Measurements from ENCODE around the gene BTNL8. TPM values are rescaled to one million over a fixed set of nuclear protein-coding genes. Genes with fewer than 3 reads are reported as not detected.

The BTNL8 gene
- total RNA-seq, 1 experiment from 2014 or later: not detected

DNA sequence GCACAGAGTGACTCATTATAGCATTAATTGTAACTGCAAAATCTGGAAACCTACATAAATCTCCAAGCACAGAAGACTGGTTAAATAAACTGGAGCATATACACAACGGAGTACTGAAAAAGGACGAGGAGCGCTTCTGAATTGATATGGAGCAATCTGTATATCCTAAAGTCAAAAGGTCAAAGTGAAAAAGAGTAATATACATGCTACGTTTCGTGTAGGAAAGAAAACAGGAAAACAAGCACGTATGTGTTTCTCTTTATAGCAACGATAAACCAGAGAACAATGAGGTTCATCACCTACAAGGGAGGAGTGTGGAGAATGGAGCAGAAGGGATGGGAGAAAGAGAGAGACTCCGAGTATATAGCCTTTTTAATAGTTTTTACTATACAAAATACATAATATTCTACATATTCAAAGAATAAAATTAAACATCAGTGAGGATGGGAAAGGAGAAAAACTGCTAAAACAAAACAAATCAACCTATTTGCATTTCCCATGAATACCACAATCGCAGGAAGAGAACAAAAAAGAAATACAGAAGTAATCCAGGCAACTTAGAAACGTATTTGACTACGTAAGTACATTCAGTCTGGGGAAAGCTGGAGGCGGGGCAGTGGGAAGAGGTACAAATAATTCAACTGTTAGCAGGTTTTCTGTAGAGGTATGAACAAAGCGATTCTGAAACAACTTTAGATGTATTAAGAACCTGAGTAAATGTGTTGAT is 45.7 kb upstream of the BTNL8 start:
- intact Hi-C loops (cut with micrococcal nuclease): no loop called here
- no TSS peak for BruUV-seq (replicated peaks)
- H3K4me1 Mint-ChIP-seq (ENCODE audit: insufficient read depth, unreplicated experiment): peaks cover 4% of the 10 kb centered on the region
- H3K27ac Mint-ChIP-seq (ENCODE audit: low read depth, unreplicated experiment): no peak overlapping the region
- no peak overlapping the region for H3K4me3 Mint-ChIP-seq (ENCODE audit: unreplicated experiment)
- H3K36me3 Mint-ChIP-seq (ENCODE audit: insufficient read depth, unreplicated experiment): peaks cover 91% of the 10 kb centered on the region
- ChIA-PET CTCF (interaction anchor here (0.6 kb wide), 1 partner anchor 285 kb away, joined by 3 read pairs; no protein-coding TSS in a partner anchor), POLR2A (interaction anchor here (1.1 kb wide), 1 partner anchor 50 kb away, joined by 3 read pairs; no protein-coding TSS in a partner anchor)
- H3K9me3 Mint-ChIP-seq (ENCODE audit: unreplicated experiment): peaks cover 47% of the 10 kb centered on the region
- DNase-seq (ENCODE audit: unreplicated experiment): no peak
- no peaks in the 10 kb centered on the region for H3K27me3 Mint-ChIP-seq (ENCODE audit: insufficient read depth, unreplicated experiment)
- TF ChIP-seq, protein P1, sequence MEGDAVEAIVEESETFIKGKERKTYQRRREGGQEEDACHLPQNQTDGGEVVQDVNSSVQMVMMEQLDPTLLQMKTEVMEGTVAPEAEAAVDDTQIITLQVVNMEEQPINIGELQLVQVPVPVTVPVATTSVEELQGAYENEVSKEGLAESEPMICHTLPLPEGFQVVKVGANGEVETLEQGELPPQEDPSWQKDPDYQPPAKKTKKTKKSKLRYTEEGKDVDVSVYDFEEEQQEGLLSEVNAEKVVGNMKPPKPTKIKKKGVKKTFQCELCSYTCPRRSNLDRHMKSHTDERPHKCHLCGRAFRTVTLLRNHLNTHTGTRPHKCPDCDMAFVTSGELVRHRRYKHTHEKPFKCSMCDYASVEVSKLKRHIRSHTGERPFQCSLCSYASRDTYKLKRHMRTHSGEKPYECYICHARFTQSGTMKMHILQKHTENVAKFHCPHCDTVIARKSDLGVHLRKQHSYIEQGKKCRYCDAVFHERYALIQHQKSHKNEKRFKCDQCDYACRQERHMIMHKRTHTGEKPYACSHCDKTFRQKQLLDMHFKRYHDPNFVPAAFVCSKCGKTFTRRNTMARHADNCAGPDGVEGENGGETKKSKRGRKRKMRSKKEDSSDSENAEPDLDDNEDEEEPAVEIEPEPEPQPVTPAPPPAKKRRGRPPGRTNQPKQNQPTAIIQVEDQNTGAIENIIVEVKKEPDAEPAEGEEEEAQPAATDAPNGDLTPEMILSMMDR (IDR thresholded peaks at IDR 0.05; ENCODE audit: unreplicated experiment): no peak

DNA sequence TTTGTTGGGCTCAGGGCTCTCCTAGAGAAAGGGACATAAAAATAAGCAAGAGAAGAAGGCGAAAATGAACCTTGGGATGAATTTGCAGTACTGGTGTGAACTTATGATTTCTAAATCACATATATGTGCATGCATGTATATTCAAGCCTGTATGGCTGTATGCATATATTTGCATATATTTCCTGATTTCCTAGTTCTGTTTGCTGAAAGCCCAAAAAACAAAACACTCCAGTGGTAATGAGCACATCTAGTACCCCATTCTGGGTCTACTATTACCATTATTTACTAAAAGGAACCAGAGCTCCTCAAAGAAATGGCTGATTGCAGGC is 45.1 kb upstream of the BTNL8 start:
- BruUV-seq (replicated peaks): no TSS peak
- H3K9me3 Mint-ChIP-seq (ENCODE audit: unreplicated experiment): peaks cover 44% of the 10 kb centered on the region

GRCh38 chr5:180858586-180858985 is 40.4 kb upstream of the BTNL8 start:
- ChIA-PET POLR2A (interaction anchor here (0.7 to 5.0 kb wide), 5 partner anchors 10 to 314 kb away, joined by 3 to 67 read pairs (median 4); no protein-coding TSS in a partner anchor), CTCF (interaction anchor here (0.6 to 0.8 kb wide), 3 partner anchors 33 to 302 kb away, joined by 3 to 5 read pairs (median 4); no protein-coding TSS in a partner anchor)
- Mint-ChIP-seq H3K27ac (ENCODE audit: low read depth, unreplicated experiment) (peak overlapping the region; percentile 36), H3K4me1 (ENCODE audit: insufficient read depth, unreplicated experiment) (peaks cover 15% of the 10 kb centered on the region), H3K9me3 (ENCODE audit: unreplicated experiment) (peaks cover 20% of the 10 kb centered on the region), H3K4me3 (ENCODE audit: unreplicated experiment) (no peak overlapping the region), H3K27me3 (ENCODE audit: insufficient read depth, unreplicated experiment) (no peaks in the 10 kb centered on the region), H3K36me3 (ENCODE audit: insufficient read depth, unreplicated experiment) (peaks cover 53% of the 10 kb centered on the region)
- TF ChIP-seq, protein P1 (IDR thresholded peaks at IDR 0.05; ENCODE audit: unreplicated experiment): no peak
- intact Hi-C loops (cut with micrococcal nuclease): no loop called here
- BruUV-seq (replicated peaks): no TSS peak
- no peak for DNase-seq (ENCODE audit: unreplicated experiment)

More for the DNA sequence above, 45.1 kb upstream of the BTNL8 start:
- H3K4me3 Mint-ChIP-seq (ENCODE audit: unreplicated experiment): no peak overlapping the region
- H3K27me3 Mint-ChIP-seq (ENCODE audit: insufficient read depth, unreplicated experiment): no peaks in the 10 kb centered on the region
- H3K36me3 Mint-ChIP-seq (ENCODE audit: insufficient read depth, unreplicated experiment): peaks cover 91% of the 10 kb centered on the region
- no peak overlapping the region for H3K27ac Mint-ChIP-seq (ENCODE audit: low read depth, unreplicated experiment)
- POLR2A ChIA-PET: no interaction called here
- intact Hi-C loops (cut with micrococcal nuclease): no loop called here
- H3K4me1 Mint-ChIP-seq (ENCODE audit: insufficient read depth, unreplicated experiment): peaks cover 4% of the 10 kb centered on the region
- TF ChIP-seq, protein P1 (IDR thresholded peaks at IDR 0.05; ENCODE audit: unreplicated experiment): no peak
- no peak for DNase-seq (ENCODE audit: unreplicated experiment)
- CTCF ChIA-PET: interaction anchor here (0.6 kb wide), 2 partner anchors 14 to 286 kb away, joined by 3 to 5 read pairs; no protein-coding TSS in a partner anchor

DNA sequence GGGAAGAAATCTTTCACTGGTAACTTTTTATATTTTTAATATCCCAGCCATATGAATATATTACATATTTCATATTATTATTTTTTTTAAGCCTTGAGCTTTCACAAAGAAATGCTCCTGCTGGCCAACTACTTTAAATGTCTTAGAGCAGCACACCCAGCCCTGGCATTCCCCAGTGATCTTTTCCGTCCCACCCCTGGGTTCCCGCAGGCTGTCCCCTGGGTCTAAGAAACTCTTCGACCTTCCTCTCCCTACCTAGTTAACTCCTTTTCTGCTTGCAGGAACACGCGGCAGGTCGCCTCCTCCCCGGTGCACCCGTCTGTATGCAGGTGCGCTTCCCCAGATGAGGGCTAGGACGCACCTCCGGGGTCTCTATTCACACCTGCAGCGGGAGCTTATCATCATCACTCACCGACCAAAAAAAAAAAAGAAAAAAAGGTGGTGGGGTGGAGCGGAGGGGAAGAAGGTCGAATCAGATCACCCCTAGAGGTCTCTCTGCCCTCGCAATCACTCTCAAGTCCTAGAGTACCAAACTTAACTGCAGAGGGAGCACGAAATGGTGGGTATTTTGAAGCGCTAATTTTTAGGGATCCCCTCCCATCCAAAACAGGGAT is 38.6 kb upstream of the BTNL8 start:
- peak overlapping the region; percentile 89 for H3K27ac Mint-ChIP-seq (ENCODE audit: low read depth, unreplicated experiment)
- peak overlapping the region; percentile 84 for H3K4me3 Mint-ChIP-seq (ENCODE audit: unreplicated experiment)
- intact Hi-C loops (cut with micrococcal nuclease): loop anchor here (1.0 to 10.0 kb wide), 4 partner anchors 29 to 324 kb away; no protein-coding TSS in a partner anchor

More for the DNA sequence above, 38.6 kb upstream of the BTNL8 start:
- TF ChIP-seq, protein P1 (IDR thresholded peaks at IDR 0.05; ENCODE audit: unreplicated experiment): peak; percentile 37
- H3K36me3 Mint-ChIP-seq (ENCODE audit: insufficient read depth, unreplicated experiment): peaks cover 36% of the 10 kb centered on the region
- CTCF ChIA-PET: interaction anchor here (0.6 to 1.3 kb wide), 9 partner anchors 10 to 384 kb away, joined by 3 to 4 read pairs (median 3); partner anchors contain the start of gene RACK1
- peak; percentile 74 for DNase-seq (ENCODE audit: unreplicated experiment)
- H3K27me3 Mint-ChIP-seq (ENCODE audit: insufficient read depth, unreplicated experiment): no peaks in the 10 kb centered on the region
- peaks cover 16% of the 10 kb centered on the region for H3K4me1 Mint-ChIP-seq (ENCODE audit: insufficient read depth, unreplicated experiment)
- H3K9me3 Mint-ChIP-seq (ENCODE audit: unreplicated experiment): peaks cover 4% of the 10 kb centered on the region
- TSS peak; percentile 44 for BruUV-seq (replicated peaks)
- POLR2A ChIA-PET: interaction anchor here (0.5 to 5.0 kb wide), 23 partner anchors 8 to 401 kb away, joined by 3 to 67 read pairs (median 4); partner anchors contain the start of genes MGAT1, RACK1, TRIM41 and TRIM52
